ENCODE measurements around the gene STXBP6.

The STXBP6 gene

GRCh38 chr14:24895243-24895583 lies 154.7 kb downstream of the STXBP6 start:
- Histone ChIP-seq H3K4me3 (replicated peaks; ENCODE audit: insufficient read depth, low read length) (no peak overlapping the region), H3K27ac (replicated peaks) (no peak overlapping the region), H3K27me3 (ENCODE audit: insufficient read depth, poor library complexity, severe bottlenecking) (peaks cover 2% of the 10 kb centered on the region)
- no peak for DNase-seq (ENCODE audit: low read depth in 1 of 2, low spot score in 1 of 2)
- TF ChIP-seq POLR2AphosphoS5 (IDR thresholded peaks at IDR 0.05; ENCODE audit: low read depth) (no peak), REST (IDR thresholded peaks at IDR 0.05; ENCODE audit: insufficient replicate concordance, low read depth) (no peak), SPI1 (IDR thresholded peaks at IDR 0.05; ENCODE audit: borderline replicate concordance, low read depth) (no peak), CTCF (IDR thresholded peaks at IDR 0.05; ENCODE audit: insufficient read depth, low read length) (no peak), GABPA (IDR thresholded peaks at IDR 0.05; ENCODE audit: low read depth) (no peak)

GRCh38 chr14:24894583-24895242 lies 155.2 kb downstream of the STXBP6 start:
- Histone ChIP-seq H3K27me3 (ENCODE audit: insufficient read depth, poor library complexity, severe bottlenecking) (peaks cover 2% of the 10 kb centered on the region), H3K27ac (replicated peaks) (no peak overlapping the region), H3K4me3 (replicated peaks; ENCODE audit: insufficient read depth, low read length) (no peak overlapping the region)
- DNase-seq (ENCODE audit: low read depth in 1 of 2, low spot score in 1 of 2): no peak
- no peak for TF ChIP-seq POLR2AphosphoS5 (IDR thresholded peaks at IDR 0.05; ENCODE audit: low read depth)
- no peak for TF ChIP-seq REST (IDR thresholded peaks at IDR 0.05; ENCODE audit: insufficient replicate concordance, low read depth)
- no peak for TF ChIP-seq GABPA (IDR thresholded peaks at IDR 0.05; ENCODE audit: low read depth)
- no peak for TF ChIP-seq SPI1 (IDR thresholded peaks at IDR 0.05; ENCODE audit: borderline replicate concordance, low read depth)
- TF ChIP-seq CTCF (IDR thresholded peaks at IDR 0.05; ENCODE audit: insufficient read depth, low read length): no peak

- H3K4me3 ChIP-seq (replicated peaks; ENCODE audit: insufficient read depth, low read length): no peak overlapping the region
- no peak overlapping the region for H3K27ac ChIP-seq (replicated peaks)
- H3K27me3 ChIP-seq (ENCODE audit: insufficient read depth, poor library complexity, severe bottlenecking): peaks cover 2% of the 10 kb centered on the region
- no peak for DNase-seq (ENCODE audit: low read depth in 1 of 2, low spot score in 1 of 2)
- TF ChIP-seq POLR2AphosphoS5 (IDR thresholded peaks at IDR 0.05; ENCODE audit: low read depth) (no peak), GABPA (IDR thresholded peaks at IDR 0.05; ENCODE audit: low read depth) (no peak), CTCF (IDR thresholded peaks at IDR 0.05; ENCODE audit: insufficient read depth, low read length) (no peak), SPI1 (IDR thresholded peaks at IDR 0.05; ENCODE audit: borderline replicate concordance, low read depth) (no peak), REST (IDR thresholded peaks at IDR 0.05; ENCODE audit: insufficient replicate concordance, low read depth) (no peak)
These were observed 157.4 kb downstream of the STXBP6 start for GRCh38 chr14:24892497-24893051.
